AG04449 (cell line): ENCODE data around the gene ASNS.

Experiments
- CTCF ChIA-PET: fragments of 350-600 bp; formaldehyde crosslinking; extraction: SDS; loops from one replicate; lab custom pipeline; 2021; ENCODE audit warnings: antibody characterized with exemption; lab: Yijun Ruan, JAX
- POLR2A ChIA-PET: fragments of 400-600, 350-600 bp; formaldehyde crosslinking; extraction: SDS; loops from one replicate; lab custom pipeline; 2020; ENCODE audit warnings: antibody characterized with exemption, inconsistent platforms; lab: Yijun Ruan, JAX
- DNase-seq: peaks from one replicate; pipeline ENCODE4 v3.0.0-alpha.2; 2010; ENCODE audit warnings: low read depth, low spot score
- H3K4me3 ChIP-seq: 2 replicates; pipeline ENCODE4 v1.5.1; 2011; ENCODE audit warnings: low read depth, mild to moderate bottlenecking, control low read depth, low read length
- CTCF ChIP-seq: IDR thresholded peaks from one replicate; pipeline ENCODE4 v1.5.1; 2011; ENCODE audit warnings: mild to moderate bottlenecking, moderate library complexity, low read length, control low read depth, inconsistent platforms; ENCODE audit not compliant: insufficient read depth; ENCODE audit errors: missing control alignments

Gene ASNS

DNA sequence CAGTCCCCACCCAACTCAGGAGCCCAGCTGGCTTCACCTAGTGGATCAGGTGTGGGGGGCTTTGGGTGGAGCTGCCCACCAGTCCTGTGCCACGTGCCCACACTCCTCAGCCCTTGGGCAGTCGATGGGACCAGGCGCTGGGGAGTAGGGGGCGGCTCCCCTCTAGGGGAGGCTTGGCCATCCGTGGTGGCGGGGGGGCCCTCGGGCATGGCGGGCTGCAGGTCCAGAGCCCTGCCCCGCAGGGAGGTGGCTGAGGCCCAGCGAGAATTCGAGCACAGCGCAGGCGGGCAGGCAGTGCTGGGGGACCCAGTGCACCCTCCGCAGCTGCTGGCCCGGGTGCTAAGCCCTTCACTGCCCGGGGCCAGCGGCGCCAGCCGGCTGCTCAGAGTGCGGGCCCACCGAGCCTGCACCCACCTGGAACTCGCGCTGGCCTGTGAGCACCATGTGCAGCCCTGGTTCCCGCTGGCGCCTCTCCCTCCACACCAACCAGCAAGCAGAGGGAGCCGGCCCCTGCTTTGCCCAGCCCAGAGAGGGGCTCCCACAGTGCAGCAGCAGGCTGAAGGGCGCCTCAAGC is 29.3 kb downstream of the ASNS start:
- DNase-seq, result no peak
- no peak for TF ChIP-seq CTCF
- CTCF ChIA-PET, result interaction anchor here (1.8 kb wide), 1 partner anchor 738 kb away, joined by 7 read pairs; no protein-coding TSS in a partner anchor
- no peak overlapping the region for H3K4me3 ChIP-seq
- POLR2A ChIA-PET, result no interaction called here

DNA sequence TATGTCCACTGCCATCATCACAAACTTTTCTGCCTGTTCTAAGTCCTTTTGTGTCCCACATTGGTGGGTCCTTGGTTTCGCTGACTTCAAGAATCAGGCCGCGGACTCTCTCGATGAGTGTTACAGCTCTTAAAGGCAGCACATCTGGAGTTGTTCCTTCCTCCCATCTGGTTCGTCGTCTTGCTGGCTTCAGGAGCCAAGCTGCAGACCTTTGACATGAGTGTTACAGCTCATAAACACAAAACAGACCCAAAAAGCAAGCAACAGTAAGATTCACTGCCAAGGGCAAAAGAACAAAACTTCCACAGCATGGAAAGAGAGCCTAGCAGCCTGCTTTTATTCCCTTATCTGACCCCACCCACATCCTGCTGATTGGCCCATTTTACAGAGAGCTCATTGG is 30.2 kb downstream of the ASNS start:
- TF ChIP-seq CTCF, result no peak
- no peak overlapping the region for H3K4me3 ChIP-seq
- ChIA-PET CTCF (interaction anchor here (1.8 kb wide), 1 partner anchor 738 kb away, joined by 7 read pairs; no protein-coding TSS in a partner anchor), POLR2A (no interaction called here)
- DNase-seq, result no peak

DNA sequence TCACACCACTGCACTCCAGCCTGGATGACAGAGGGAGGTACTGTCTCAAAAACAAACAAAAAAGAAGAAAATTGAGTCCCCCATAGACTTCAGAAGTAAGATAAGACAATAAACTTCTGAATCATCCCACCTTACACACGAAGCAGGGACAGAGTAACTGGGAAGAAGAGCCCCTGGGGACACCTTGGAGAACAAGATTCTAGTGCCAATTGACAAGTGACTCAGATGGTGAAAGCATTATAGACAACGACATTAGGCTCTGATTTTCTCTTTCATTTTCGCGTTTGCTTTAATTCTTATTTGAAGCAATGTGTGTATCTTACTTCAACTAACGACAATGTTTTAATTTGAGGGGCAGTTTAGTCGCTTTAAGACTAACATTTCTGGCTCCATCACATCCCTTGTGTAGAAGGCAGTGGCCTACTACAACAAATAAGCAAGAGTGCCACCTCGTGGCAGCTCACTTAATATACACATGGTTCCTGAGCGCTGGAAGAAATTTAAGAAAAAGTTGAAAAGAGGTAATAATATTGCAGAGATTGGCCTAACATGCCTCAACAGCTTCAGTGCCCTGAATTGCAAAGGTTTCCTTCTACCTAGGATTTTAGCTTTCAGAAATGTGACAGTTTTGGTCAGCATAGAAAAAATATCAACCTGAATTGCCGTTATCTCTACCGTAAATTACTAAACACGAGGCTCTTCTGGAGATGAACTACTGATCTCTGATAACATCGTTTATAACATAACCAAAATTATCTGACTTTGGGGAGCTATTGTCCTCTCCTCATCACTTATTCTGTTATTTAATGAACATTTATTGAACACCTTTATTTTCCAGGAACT is 36.7 kb downstream of the ASNS start:
- ChIA-PET POLR2A (no interaction called here), CTCF (interaction anchor here (0.7 to 4.7 kb wide), 26 partner anchors 9 to 1920 kb away, joined by 3 to 71 read pairs (median 4); partner anchors contain the start of gene SDHAF3)
- peak; percentile 4 for DNase-seq

GRCh38 chr7:97819161-97819560 is 53.0 kb downstream of the ASNS start:
- no peak for TF ChIP-seq CTCF
- ChIA-PET POLR2A (no interaction called here), CTCF (interaction anchor here (0.6 to 1.0 kb wide), 2 partner anchors 17 to 1639 kb away, joined by 3 to 4 read pairs; no protein-coding TSS in a partner anchor)
- DNase-seq, result no peak
- no peak overlapping the region for H3K4me3 ChIP-seq

More for the DNA sequence above, 36.7 kb downstream of the ASNS start:
- TF ChIP-seq CTCF, result peak; percentile 50
- no peak overlapping the region for H3K4me3 ChIP-seq

DNA sequence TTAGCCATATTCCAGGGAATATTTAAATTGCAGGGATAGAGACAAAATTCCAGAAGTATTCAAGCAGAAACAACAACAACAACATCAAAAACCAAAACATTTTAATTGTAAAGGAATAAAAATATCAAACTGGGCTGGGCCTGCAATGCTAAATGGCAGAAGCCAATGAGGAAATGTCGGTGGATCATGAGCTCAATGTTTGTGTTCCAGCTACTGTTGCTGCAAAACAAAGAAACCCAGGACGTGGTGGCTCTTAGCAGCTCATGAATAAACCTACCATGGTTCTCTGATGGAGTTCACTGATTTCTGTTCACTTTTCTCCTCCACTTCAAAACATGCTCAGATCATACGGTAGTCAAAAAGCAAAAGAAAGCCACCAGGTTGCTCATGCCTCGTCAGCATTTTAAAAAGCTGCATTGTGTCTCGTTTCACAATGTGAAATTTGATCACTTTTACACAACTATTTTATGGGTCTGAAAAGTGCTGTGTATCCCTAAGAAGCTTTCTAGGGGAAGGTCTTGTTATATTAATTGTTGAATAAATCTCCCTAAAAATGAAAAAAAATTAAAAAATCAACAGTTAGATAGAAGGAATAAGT is 54.0 kb downstream of the ASNS start:
- TF ChIP-seq CTCF, result no peak
- POLR2A ChIA-PET, result no interaction called here
- CTCF ChIA-PET, result interaction anchor here (1.2 kb wide), 1 partner anchor 17 kb away, joined by 4 read pairs; no protein-coding TSS in a partner anchor
- no peak for DNase-seq
- no peak overlapping the region for H3K4me3 ChIP-seq
